Mucosa of stomach (tissue), 1 donor: ENCODE results near the gene NUCB1.
"Not testable (repeated sequence)": the region's sequence is repeated elsewhere in the genome, so short reads cannot be mapped to it uniquely, and the experiment has no call there.

Source experiments
- H3K27me3 ChIP-seq: one replicate; pipeline ENCODE4 v1.7.0; 2013; ENCODE audit warnings: mild to moderate bottlenecking, low read length; ENCODE audit not compliant: control insufficient read depth, insufficient read depth
- H3K36me3 ChIP-seq: one replicate; pipeline ENCODE4 v1.7.0; 2013; ENCODE audit warnings: low read length; ENCODE audit not compliant: control insufficient read depth, insufficient read depth
- H3K4me1 ChIP-seq: one replicate; pipeline ENCODE4 v1.7.0; 2013; ENCODE audit warnings: mild to moderate bottlenecking, low read length; ENCODE audit not compliant: control insufficient read depth, insufficient read depth
- H3K4me3 ChIP-seq: one replicate; pipeline ENCODE4 v1.7.0; 2013; ENCODE audit warnings: low read length
- H3K9ac ChIP-seq: one replicate; pipeline ENCODE4 v1.7.0; 2013; ENCODE audit warnings: mild to moderate bottlenecking, low read length, moderate library complexity
- H3K9me3 ChIP-seq: one replicate; pipeline ENCODE4 v1.7.0; 2013; ENCODE audit warnings: mild to moderate bottlenecking, low read length, moderate library complexity; ENCODE audit not compliant: control insufficient read depth
- donor health status: Pancreatic carcinoma.

Gene NUCB1

GRCh38 chr19:48918071-48918470 lies 18.0 kb downstream of the NUCB1 start:
- no peak overlapping the region for H3K4me3 ChIP-seq
- H3K9me3 ChIP-seq = no peaks in the 10 kb centered on the region
- H3K9ac ChIP-seq = no peak overlapping the region
- H3K27me3 ChIP-seq = no peaks in the 10 kb centered on the region
- H3K4me1 ChIP-seq = no peaks in the 10 kb centered on the region
- peaks cover 11% of the 10 kb centered on the region for H3K36me3 ChIP-seq

- Histone ChIP-seq H3K4me1 (no peaks in the 10 kb centered on the region), H3K9me3 (no peaks in the 10 kb centered on the region), H3K4me3 (no peak overlapping the region), H3K27me3 (no peaks in the 10 kb centered on the region), H3K9ac (no peak overlapping the region), H3K36me3 (peaks cover 11% of the 10 kb centered on the region)
These were observed 18.7 kb downstream of the NUCB1 start for GRCh38 chr19:48918801-48919247.

DNA sequence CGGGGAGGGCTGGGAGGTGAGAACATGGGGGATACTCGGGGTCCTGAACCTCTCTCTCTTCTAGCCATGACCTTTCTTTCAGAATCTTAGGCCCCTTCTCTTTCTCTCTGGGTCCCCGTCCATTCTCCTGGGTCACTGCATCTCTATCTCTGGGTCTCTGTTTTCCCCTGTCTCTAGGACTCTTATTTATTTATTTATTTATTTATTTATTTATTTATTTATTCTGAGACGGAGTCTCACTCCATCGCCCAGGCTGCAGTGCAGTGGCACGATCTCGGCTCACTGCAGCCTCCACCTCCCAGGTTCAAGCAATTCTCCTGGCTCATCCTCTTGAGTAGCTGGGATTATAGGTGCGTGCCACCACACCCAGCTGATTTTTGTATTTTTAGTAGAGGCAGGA lies 19.2 kb downstream of the NUCB1 start:
- not testable (repeated sequence) for H3K27me3 ChIP-seq, H3K4me3 ChIP-seq, H3K9me3 ChIP-seq, H3K9ac ChIP-seq, H3K4me1 ChIP-seq
- peaks cover 11% of the 10 kb centered on the region for H3K36me3 ChIP-seq

GRCh38 chr19:48920949-48921348 lies 20.8 kb downstream of the NUCB1 start:
- no peak overlapping the region for H3K9ac ChIP-seq
- H3K4me1 ChIP-seq = no peaks in the 10 kb centered on the region
- peaks cover 11% of the 10 kb centered on the region for H3K36me3 ChIP-seq
- H3K4me3 ChIP-seq = no peak overlapping the region
- no peaks in the 10 kb centered on the region for H3K27me3 ChIP-seq
- H3K9me3 ChIP-seq = no peaks in the 10 kb centered on the region

GRCh38 chr19:48921721-48922500 lies 21.8 kb downstream of the NUCB1 start:
- Histone ChIP-seq H3K9ac (no peak overlapping the region), H3K4me3 (no peak overlapping the region), H3K4me1 (peaks cover 3% of the 10 kb centered on the region), H3K27me3 (no peaks in the 10 kb centered on the region), H3K36me3 (peaks cover 11% of the 10 kb centered on the region), H3K9me3 (no peaks in the 10 kb centered on the region)

- H3K27me3 ChIP-seq = no peaks in the 10 kb centered on the region
- no peaks in the 10 kb centered on the region for H3K9me3 ChIP-seq
- H3K9ac ChIP-seq = no peak overlapping the region
- peaks cover 5% of the 10 kb centered on the region for H3K4me1 ChIP-seq
- H3K36me3 ChIP-seq = peaks cover 11% of the 10 kb centered on the region
- no peak overlapping the region for H3K4me3 ChIP-seq
These were observed 22.7 kb downstream of the NUCB1 start for GRCh38 chr19:48922548-48923490.

DNA sequence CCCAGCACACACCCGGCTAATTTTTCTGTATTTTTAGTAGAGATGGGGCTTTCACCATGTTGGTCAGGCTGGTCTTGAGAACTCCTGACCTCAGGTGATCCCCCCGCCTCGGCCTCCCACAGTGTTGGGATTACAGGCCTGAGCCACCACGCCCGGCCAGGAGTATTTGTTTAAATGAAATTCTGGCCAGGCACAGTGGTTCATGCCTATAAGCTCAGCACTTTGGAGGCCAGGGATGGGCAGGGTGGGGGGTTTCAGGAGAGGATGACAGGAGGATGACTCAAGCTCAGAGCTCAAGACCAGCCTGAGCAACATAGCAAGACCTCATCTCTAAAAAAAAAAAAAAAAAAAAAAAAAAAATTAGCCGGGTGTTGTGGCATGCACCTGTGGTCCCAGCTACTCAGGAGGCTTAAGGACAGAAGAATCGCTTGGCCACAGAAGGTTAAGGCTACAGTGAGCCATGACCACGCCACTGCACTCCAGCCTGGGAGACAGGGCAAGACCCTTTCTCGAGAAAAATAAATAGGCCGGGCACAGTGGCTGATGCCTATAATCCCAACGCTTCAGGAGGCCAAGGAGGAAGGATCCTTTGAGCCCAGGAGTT lies 25.2 kb downstream of the NUCB1 start:
- no peaks in the 10 kb centered on the region for H3K27me3 ChIP-seq
- H3K36me3 ChIP-seq = peaks cover 5% of the 10 kb centered on the region
- H3K9me3 ChIP-seq = no peaks in the 10 kb centered on the region
- peaks cover 11% of the 10 kb centered on the region for H3K4me1 ChIP-seq
- H3K4me3 ChIP-seq = no peak overlapping the region
- H3K9ac ChIP-seq = no peak overlapping the region

DNA sequence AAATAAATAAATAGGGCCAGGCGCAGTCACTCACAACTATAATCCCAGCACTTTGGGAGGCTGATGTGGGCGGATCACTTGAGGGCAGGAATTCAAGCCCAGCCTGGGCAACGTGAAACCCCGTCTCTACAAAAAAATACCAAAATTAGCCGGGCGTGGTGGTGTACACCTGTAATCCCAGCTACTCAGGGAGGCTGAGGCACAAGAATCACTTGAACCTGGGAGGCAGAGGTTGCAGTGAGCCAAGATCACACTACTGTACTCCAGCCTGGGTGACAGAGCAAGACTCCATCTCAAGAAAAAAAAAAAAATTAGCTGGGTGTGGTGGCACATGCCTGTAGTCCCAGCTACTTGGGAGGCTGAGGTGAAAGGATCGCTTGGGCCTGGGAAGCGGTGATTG lies 25.8 kb downstream of the NUCB1 start:
- H3K4me1 ChIP-seq = peaks cover 11% of the 10 kb centered on the region
- not testable (repeated sequence) for H3K4me3 ChIP-seq, H3K36me3 ChIP-seq, H3K9ac ChIP-seq, H3K27me3 ChIP-seq, H3K9me3 ChIP-seq

- no peak overlapping the region for H3K9ac ChIP-seq
- no peaks in the 10 kb centered on the region for H3K9me3 ChIP-seq
- H3K4me3 ChIP-seq = no peak overlapping the region
- no peaks in the 10 kb centered on the region for H3K27me3 ChIP-seq
- peaks cover 11% of the 10 kb centered on the region for H3K4me1 ChIP-seq
- no peaks in the 10 kb centered on the region for H3K36me3 ChIP-seq
These were observed 26.8 kb downstream of the NUCB1 start for GRCh38 chr19:48926909-48927308.

- not testable (repeated sequence) for H3K9me3 ChIP-seq, H3K4me3 ChIP-seq, H3K36me3 ChIP-seq, H3K27me3 ChIP-seq, H3K9ac ChIP-seq
- peaks cover 11% of the 10 kb centered on the region for H3K4me1 ChIP-seq
These were observed 27.6 kb downstream of the NUCB1 start for GRCh38 chr19:48927692-48928091.

- H3K9me3 ChIP-seq = no peaks in the 10 kb centered on the region
- H3K36me3 ChIP-seq = no peaks in the 10 kb centered on the region
- H3K9ac ChIP-seq = no peak overlapping the region
- peaks cover 16% of the 10 kb centered on the region for H3K4me1 ChIP-seq
- H3K4me3 ChIP-seq = no peak overlapping the region
- no peaks in the 10 kb centered on the region for H3K27me3 ChIP-seq
These were observed 28.3 kb downstream of the NUCB1 start for GRCh38 chr19:48928164-48929025.
